GM19023 (cell line): ENCODE measurements around the gene OTX1.
"Not testable (repeated sequence)": the region's sequence is repeated elsewhere in the genome, so short reads cannot be mapped to it uniquely, and the experiment has no call there.

Experiments
- ATAC-seq: cut with Tn5 transposase; IDR thresholded peaks from one replicate; pipeline ENCODE4 v1.9.1; 2021; ENCODE audit warnings: mild to moderate bottlenecking, moderate library complexity; ENCODE audit not compliant: unreplicated experiment

Gene OTX1

GRCh38 chr2:63050334-63051041 lies at the start of gene OTX1:
Gene OTX1 (plus strand): TSS chr2:63050830. CDS start chr2:63052991, 2,161 bp downstream.
- peak; percentile 84 for ATAC-seq

GRCh38 chr2:63001576-63001975 lies 49.1 kb upstream of the OTX1 start:
- no peak for ATAC-seq

- no peak for ATAC-seq
Observed at GRCh38 chr2:63003351-63003750, 47.3 kb upstream of the OTX1 start.

- ATAC-seq: no peak
Observed at GRCh38 chr2:63007813-63008458, 42.7 kb upstream of the OTX1 start.

GRCh38 chr2:63008838-63009237 lies 41.8 kb upstream of the OTX1 start:
- no peak for ATAC-seq

GRCh38 chr2:63009490-63009889 lies 41.1 kb upstream of the OTX1 start:
- ATAC-seq: no peak

- no peak for ATAC-seq
Observed at GRCh38 chr2:63012541-63012940, 38.1 kb upstream of the OTX1 start.

GRCh38 chr2:63013438-63013837 lies 37.2 kb upstream of the OTX1 start:
- ATAC-seq: no peak

- ATAC-seq: no peak
Observed at GRCh38 chr2:63015389-63015788, 35.2 kb upstream of the OTX1 start.

GRCh38 chr2:63018439-63018838 lies 32.2 kb upstream of the OTX1 start:
- no peak for ATAC-seq

GRCh38 chr2:63019686-63020085 lies 30.9 kb upstream of the OTX1 start:
- ATAC-seq: not testable (repeated sequence)

GRCh38 chr2:63023444-63023843 lies 27.2 kb upstream of the OTX1 start:
- ATAC-seq: no peak

- no peak for ATAC-seq
Observed at GRCh38 chr2:63027220-63027619, 23.4 kb upstream of the OTX1 start.

- no peak for ATAC-seq
Observed at GRCh38 chr2:63029058-63029457, 21.6 kb upstream of the OTX1 start.

- no peak for ATAC-seq
Observed at GRCh38 chr2:63034526-63034925, 16.1 kb upstream of the OTX1 start.

GRCh38 chr2:63035169-63035568 lies 15.5 kb upstream of the OTX1 start:
- no peak for ATAC-seq

- ATAC-seq: no peak
Observed at GRCh38 chr2:63035660-63036059, 15.0 kb upstream of the OTX1 start.

GRCh38 chr2:63038034-63038433 lies 12.6 kb upstream of the OTX1 start:
- ATAC-seq: no peak

GRCh38 chr2:63040586-63040985 lies 10.0 kb upstream of the OTX1 start:
- ATAC-seq: no peak

- ATAC-seq: no peak
Observed at GRCh38 chr2:63041592-63041991, 9.0 kb upstream of the OTX1 start.

GRCh38 chr2:63044362-63045327 lies 6.0 kb upstream of the OTX1 start:
- no peak for ATAC-seq
